IPS DF 6.9 (cell line): ENCODE results near the gene IRF2.
"Not testable (repeated sequence)": the region's sequence is repeated elsewhere in the genome, so short reads cannot be mapped to it uniquely, and the experiment has no call there.

Source experiments
- DNase-seq: peaks from one replicate; pipeline ENCODE4 v3.0.0-alpha.2; 2013; ENCODE audit warnings: low read depth, low spot score
- H3K27ac ChIP-seq: one replicate; pipeline ENCODE4 v1.5.1; 2013; ENCODE audit warnings: low read length, control low read depth
- H3K27me3 ChIP-seq: 2 replicates; pipeline ENCODE4 v1.6.1; 2013; ENCODE audit warnings: mild to moderate bottlenecking, low read length; ENCODE audit not compliant: control insufficient read depth, insufficient read depth
- H3K36me3 ChIP-seq: 2 replicates; pipeline ENCODE4 v1.6.1; 2013; ENCODE audit warnings: low read length; ENCODE audit not compliant: control insufficient read depth, insufficient read depth
- H3K4me1 ChIP-seq: 2 replicates; pipeline ENCODE4 v1.6.1; 2013; ENCODE audit warnings: low read length; ENCODE audit not compliant: control insufficient read depth, insufficient read depth
- H3K4me3 ChIP-seq: 2 replicates; pipeline ENCODE4 v1.5.1; 2013; ENCODE audit warnings: mild to moderate bottlenecking, low read length
- H3K9me3 ChIP-seq: 2 replicates; pipeline ENCODE4 v1.6.1; 2013; ENCODE audit warnings: low read length, inconsistent platforms; ENCODE audit not compliant: control insufficient read depth, insufficient read depth
- WGBS: extraction: QIAGEN DNeasy Blood & Tissue Kit; methylation state at CpG from one replicate; pipeline ENCODE4 v1.1.7; 2013; ENCODE audit warnings: mixed read lengths, missing lambda C conversion rate; ENCODE audit not compliant: insufficient read length, insufficient coverage; 5-methylcytosine and 5-hydroxymethylcytosine counted together

The IRF2 gene

DNA sequence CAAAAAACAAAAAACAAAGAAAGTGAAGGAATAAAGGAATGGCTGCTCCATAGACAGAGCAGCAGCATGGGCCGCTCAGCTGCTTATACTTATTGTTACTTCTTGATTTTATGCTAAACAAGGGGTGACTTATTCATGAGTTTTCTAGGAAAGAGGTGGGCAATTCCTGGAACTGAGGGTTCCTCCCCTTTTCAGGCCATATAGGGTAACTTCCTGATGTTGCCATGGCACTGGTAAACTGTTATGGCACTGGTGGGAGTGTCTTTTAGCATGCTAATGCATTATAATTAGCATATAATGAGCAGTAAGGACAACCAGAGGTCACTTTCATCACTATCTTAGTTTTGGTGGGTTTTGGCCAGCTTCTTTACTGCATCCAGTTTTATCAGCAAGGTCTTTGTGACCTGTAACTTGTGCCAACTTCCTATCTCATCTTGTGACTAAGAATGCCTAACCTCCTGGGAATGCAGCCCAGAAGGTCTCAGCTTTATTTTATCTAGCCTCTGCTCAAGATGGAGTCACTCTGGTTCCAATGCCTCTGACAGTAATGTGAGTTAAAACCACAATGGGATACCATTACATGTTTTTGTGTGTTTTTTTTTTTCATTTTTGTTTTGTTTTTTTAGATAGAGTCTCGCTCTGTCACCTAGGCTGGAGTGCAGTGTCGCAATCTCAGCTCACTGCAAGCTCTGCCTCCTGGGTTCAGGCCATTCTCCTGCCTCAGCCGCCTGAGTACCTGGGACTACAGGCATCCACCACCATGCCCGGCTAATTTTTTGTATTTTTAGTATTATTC lies 134.8 kb downstream of the IRF2 start:
- not testable (repeated sequence) for DNase-seq, H3K27me3 ChIP-seq, H3K4me1 ChIP-seq, H3K36me3 ChIP-seq, H3K9me3 ChIP-seq, H3K27ac ChIP-seq, H3K4me3 ChIP-seq
- no CpG with 5 or more reads among the region's 5 CpGs for WGBS

DNA sequence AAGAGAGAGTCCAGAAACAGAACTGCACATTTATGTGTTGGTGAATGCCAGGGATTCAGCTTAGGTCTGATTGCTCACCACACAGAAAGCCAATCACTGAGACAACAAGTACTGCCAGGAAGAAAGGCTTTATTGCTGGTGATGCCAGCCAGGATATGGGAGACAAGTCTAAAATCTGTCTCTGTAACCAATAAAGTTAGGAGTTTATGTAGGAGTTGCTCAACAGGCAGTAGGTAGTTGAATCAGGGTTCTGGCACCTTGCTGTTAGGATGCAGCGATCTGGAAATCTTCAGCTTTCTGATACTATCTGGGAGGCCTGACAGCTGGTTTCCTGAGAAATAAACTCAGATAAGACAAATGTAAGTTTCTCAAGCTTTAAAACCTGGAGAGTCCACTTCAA lies 136.4 kb downstream of the IRF2 start:
- Histone ChIP-seq H3K4me3 (no peak overlapping the region), H3K4me1 (no peaks in the 10 kb centered on the region), H3K36me3 (no peaks in the 10 kb centered on the region), H3K27ac (no peak overlapping the region), H3K27me3 (no peaks in the 10 kb centered on the region), H3K9me3 (no peaks in the 10 kb centered on the region)
- no peak for DNase-seq
- WGBS = no CpG with 5 or more reads among the region's 1 CpG
